Measurements from ENCODE around the gene PGM3.
"Not testable (repeated sequence)": the region's sequence is repeated elsewhere in the genome, so short reads cannot be mapped to it uniquely, and the experiment has no call there.

PGM3 gene, protein sequence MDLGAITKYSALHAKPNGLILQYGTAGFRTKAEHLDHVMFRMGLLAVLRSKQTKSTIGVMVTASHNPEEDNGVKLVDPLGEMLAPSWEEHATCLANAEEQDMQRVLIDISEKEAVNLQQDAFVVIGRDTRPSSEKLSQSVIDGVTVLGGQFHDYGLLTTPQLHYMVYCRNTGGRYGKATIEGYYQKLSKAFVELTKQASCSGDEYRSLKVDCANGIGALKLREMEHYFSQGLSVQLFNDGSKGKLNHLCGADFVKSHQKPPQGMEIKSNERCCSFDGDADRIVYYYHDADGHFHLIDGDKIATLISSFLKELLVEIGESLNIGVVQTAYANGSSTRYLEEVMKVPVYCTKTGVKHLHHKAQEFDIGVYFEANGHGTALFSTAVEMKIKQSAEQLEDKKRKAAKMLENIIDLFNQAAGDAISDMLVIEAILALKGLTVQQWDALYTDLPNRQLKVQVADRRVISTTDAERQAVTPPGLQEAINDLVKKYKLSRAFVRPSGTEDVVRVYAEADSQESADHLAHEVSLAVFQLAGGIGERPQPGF

DNA sequence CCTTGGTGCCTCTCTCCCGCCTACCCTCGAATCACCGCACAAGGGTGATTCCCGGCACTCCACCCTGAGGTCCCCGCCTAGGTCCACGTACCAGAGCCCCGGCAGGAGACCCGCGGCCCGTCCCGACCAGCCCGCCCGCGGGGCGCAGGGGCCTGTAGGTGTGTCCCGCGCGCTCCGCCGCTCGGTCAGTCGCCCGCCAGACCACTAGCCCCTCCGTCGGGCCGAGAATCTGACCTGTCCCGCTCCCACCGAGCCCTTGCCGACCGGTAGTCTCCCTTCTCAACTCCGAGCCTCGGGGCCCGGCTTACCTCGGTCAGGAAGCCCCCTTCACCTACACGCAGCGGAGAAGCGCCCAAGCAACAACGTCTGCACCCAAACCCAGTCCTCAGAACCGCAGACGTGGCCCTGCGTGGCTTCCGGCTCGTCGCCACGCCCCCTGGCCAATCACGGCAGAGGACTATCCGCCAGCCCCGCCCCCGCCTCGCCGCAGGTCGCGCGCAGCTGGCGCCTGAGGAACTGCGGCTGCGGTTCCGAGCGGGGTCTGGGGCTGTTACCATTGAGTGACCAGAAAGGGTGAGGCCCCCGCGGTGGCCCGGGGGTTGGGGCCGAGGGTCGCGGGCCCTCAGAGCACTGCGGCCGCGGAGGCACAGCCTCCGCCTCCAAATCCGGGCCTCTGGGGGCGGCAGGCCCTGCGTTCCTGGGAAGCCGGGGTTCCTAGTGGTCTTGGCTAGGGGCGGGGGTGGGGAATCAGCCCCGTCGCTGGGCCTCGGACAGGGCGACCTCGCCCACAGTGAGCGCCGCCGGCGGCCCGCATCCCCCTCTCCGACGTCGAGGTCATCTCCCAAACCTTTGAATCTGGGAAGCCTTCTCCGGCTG, at the start of gene PGM3, which contains the start of gene RWDD2A:
Gene PGM3, minus strand, starts transcription at position 395 of the 876 bp plus-strand sequence. CDS start 2,253 bp downstream, outside the sequence.
Gene RWDD2A, plus strand, starts transcription at position 487 of the 876 bp plus-strand sequence. CDS start 1,095 bp downstream, outside the sequence.
- peak; percentile 90 for DNase-seq

DNA sequence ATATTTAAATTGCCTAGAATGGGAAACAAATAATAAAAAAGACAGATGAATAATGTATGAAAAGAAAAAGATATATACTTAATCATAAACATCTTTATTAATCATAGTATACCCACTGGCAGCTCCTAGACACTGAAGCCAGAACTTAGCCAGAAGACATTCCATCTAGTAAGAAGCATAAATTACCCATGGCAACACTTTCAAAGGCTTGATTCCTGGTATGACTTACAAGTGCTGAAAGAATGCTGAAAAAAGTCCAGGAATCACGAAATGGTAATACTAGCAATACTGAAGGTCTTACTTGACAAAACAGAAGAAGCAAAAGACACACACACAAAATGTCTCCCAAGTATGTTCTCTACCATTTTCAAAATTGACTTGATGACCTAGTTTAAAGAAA, 38.1 kb upstream of the PGM3 start:
- no peak for DNase-seq

DNA sequence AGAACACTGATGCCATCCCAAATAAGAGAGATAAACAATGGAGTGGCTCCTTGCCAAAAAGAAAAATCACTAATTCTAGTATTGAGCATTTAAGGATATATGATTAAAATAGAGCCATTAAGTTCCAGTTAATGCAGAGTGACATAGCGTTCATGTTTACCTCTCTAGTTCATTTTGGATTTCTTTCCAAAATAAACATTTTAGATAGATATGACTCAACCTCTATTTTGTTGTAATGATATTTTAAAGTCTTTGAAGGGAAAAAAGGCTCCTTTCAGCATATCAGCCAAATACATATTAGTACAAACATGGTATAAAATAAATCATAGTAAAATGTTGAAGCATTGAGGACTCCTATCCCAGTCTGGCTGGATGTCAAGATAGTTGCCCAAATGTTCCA, 33.5 kb upstream of the PGM3 start:
- no peak for DNase-seq

DNA sequence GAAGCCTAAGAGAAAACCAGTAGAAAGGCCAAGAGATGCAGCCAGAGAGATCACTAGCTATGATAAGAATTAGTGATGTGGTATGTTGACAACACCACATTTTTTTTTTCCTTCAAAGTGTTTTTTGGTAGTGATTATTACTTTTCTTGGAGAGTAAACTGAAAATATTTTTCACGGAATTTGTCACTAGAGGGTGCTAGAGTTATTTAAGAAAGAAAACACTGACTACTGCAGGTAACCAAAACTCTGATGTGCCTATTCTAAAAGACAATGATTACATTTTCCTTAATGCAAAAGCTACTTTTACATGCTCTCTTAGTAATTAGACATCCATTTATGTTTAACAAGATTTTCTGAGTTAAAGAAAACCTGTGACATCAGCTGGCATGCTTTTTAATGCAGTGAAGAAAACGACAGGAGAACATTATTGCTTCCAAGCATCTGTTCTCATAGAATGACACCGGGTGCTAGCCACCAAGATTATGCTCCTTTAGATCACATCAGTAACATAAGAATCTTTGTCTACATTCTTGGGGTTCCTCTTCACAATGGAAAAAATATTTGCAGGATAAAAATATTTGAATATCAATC, 28.9 kb upstream of the PGM3 start:
- DNase-seq = no peak

DNA sequence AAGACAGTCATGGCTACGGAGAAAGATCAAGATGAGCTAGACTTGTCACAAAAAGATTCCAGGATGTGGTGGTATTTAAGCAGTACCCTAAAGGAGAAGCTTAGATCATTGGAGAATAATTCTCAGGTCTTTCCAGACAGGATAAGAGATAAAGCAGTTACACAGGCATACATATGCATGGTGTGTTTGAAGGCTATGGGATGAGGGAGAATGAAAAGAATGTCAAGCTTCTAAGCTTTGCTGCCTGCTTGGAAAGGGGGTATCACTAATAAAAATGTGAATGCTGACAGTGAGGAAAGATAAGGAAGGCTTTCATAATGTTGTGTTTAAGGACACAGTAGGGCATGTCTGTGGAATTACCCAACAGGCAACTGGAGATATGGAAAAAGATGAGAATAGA, 28.2 kb upstream of the PGM3 start:
- no peak for DNase-seq

GRCh38 chr6:83220121-83220520, 27.1 kb upstream of the PGM3 start:
- DNase-seq = no peak

DNA sequence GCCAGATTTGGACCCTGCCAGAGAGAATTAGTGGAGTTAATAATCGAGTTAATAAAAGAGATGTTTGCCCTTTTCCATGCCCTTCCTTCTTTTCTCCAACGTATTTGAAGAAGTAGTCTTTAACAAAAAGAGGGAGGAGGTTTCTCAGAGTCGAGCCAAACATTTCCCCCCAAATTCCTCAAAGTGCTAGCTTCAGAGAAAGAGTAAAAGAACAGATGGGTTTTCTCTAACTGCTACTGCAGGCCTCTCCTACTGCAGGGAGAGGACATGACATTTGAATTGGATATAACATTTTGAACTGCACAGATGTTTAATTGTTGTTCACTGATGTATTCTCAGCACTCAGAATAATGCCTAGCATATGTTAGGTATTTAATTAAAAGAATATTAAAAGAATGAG, 25.6 kb upstream of the PGM3 start:
- DNase-seq = no peak

- DNase-seq = no peak
These were observed 23.7 kb upstream of the PGM3 start for GRCh38 chr6:83216806-83217205.

GRCh38 chr6:83215131-83216047, 22.3 kb upstream of the PGM3 start:
- peak; percentile 45 for DNase-seq

DNA sequence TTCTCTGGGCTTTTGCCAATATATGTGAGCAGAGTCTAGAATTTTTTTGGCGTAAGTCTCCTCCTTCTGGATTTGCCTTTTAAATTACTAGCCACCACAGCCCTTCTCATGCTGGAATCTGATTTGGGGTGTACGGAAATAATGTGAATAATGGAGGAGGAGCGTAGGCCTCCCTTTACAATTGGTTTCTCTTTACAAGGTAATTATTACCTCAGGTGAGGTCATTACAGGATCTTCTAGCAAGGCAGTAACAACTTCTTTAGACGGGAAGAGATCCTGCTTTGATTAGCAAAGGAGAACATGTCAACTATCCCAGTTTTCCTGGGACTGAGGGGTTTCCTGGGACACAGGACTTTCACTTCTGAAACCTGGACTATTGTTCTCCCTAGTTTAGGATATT, 9.0 kb upstream of the PGM3 start:
- DNase-seq = no peak

GRCh38 chr6:83199863-83200225, 6.8 kb upstream of the PGM3 start:
- no peak for DNase-seq

DNA sequence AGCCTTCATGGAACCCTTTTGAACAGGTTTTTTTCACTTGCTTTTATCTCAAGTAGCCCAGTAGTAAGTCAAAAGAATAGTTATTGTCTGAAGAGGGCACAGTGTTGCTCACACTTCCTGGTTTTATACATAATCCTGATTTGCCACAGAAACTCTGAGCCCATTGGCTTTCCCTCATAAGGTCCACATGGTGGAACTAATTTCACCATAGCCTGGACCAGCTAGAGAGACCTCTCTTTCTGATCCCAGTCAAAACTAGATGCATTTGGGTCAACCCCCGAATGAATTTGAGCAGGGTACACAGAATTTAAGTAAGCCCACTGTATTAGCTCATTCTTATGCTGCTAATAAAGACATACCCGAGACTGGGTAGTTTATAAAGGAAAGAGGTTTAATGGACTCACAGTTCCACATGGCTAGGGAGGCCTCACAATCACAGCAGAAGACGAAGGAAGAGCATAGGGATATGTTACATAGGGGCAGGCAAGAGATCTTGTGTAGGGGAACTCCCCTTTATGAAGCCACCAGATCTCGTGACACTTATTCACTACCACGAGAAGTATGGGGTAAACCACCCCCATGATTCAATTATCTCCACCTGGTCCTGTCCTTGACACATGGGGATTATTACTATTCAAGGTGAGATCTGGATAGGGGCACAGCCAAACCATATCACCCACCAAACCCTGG, 6.3 kb upstream of the PGM3 start:
- DNase-seq = no peak

- no peak for DNase-seq
These were observed 5.6 kb upstream of the PGM3 start for GRCh38 chr6:83198486-83199172.

GRCh38 chr6:83193747-83194566, 892 bp upstream of the PGM3 start:
- DNase-seq = peak; percentile 41

GRCh38 chr6:83192456-83192855, 609 bp downstream of the PGM3 start:
- no peak for DNase-seq

- not testable (repeated sequence) for DNase-seq
These were observed 1.1 kb downstream of the PGM3 start for GRCh38 chr6:83191974-83192373.

DNA sequence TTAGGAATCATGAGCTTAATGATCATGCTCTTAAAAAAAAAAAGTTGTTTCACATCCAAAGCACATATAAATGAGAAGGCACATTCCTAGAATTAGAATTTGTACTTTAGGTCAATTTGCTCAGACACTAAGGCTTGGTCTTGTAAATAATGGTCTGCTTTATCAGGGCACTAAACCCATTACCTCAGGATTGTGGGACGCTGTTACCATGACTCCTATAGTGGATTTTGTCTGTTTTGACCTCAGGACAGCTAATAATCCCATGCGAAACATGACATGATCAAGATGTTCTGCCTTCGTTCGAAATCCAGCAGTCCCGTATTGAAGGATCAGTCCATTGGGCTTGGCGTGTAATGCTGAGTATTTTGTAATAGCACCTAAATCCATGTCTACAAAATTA, 2.4 kb downstream of the PGM3 start:
- no peak for DNase-seq

DNA sequence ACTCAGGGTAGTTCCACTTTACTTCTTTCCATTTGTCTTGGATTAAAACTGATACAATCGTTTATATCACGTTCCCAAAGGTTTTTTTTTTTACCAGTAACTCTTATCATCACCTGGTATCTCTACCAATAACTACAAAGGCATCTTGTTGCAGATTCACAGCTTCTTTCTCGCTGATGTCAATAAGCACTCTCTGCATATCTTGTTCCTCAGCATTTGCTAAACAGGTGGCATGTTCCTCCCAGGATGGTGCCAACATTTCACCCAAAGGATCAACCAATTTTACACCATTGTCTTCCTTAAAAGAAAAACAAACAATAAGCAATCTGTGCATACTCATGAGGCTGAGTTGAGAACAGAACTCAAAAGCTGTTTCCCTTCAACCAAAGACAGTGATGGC, 4.6 kb downstream of the PGM3 start:
- no peak for DNase-seq

DNA sequence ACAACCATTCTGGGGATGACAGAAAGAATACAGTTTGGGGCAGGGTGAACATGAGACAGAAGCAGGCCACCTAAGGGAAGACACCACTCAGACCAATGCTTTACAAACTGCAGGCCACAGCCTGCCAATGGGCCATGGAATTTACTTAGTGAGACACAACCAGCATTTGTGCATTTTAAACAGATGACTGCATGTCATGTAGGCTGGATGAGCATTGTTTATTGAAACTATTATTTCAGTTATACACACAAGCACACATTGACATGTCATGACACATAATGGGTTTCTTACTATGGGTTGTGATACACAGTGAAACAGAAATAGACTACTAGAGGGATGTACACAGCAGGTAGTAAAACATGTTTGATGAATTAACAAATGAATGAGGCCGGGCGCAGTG, 8.0 kb downstream of the PGM3 start:
- DNase-seq = no peak
